CD8-positive, alpha-beta memory T cell (primary cell): Measurements from ENCODE around the gene HHATL. TPM values are rescaled to one million over a fixed set of nuclear protein-coding genes. Genes with fewer than 3 reads are reported as not detected.

ENCODE experiments used
- CTCF ChIA-PET: fragments of 350-600 bp; sonication (Branson Sonifier 250); formaldehyde crosslinking; loops from one replicate; lab custom pipeline; 2021; ENCODE audit warnings: antibody characterized with exemption; lab: Charles Lee
- POLR2A ChIA-PET: fragments of 350-600 bp; sonication (Branson Sonifier 250); formaldehyde crosslinking; loops from one replicate; lab custom pipeline; 2021; ENCODE audit warnings: antibody characterized with exemption; lab: Charles Lee
- DNase-seq, 5 donors: peaks; one replicate each; pipeline versions ENCODE4 v3.0.0 to v3.0.0-alpha.2; 2020 to 2022; ENCODE audit warnings: mixed read lengths in 1 of 5
- H3K27ac ChIP-seq: one replicate; pipeline ENCODE4 v1.7.0; 2013; ENCODE audit warnings: low read depth, mild to moderate bottlenecking, low read length, moderate library complexity
- H3K27me3 ChIP-seq: 2 replicates; pipeline ENCODE4 v1.7.0; 2013; ENCODE audit warnings: low read length, mild to moderate bottlenecking; ENCODE audit not compliant: insufficient read depth, poor library complexity, severe bottlenecking
- H3K36me3 ChIP-seq: 2 replicates; pipeline ENCODE4 v1.7.0; 2013; ENCODE audit warnings: mild to moderate bottlenecking, low read length, moderate library complexity; ENCODE audit not compliant: insufficient read depth
- H3K4me1 ChIP-seq: 2 replicates; pipeline ENCODE4 v1.7.0; 2013; ENCODE audit warnings: mild to moderate bottlenecking, low read length, moderate library complexity; ENCODE audit not compliant: insufficient read depth
- H3K4me3 ChIP-seq: 2 replicates; pipeline ENCODE4 v1.7.0; 2013; ENCODE audit warnings: mild to moderate bottlenecking, low read length
- H3K9me3 ChIP-seq: 2 replicates; pipeline ENCODE4 v1.7.0; 2013; ENCODE audit warnings: mild to moderate bottlenecking, low read length
- H3K27ac Mint-ChIP-seq, 8 donors: one replicate each; pipeline ENCODE4 v1.8.0; 2020 to 2021; ENCODE audit warnings: mixed read lengths in 8 of 8, mild to moderate bottlenecking in 6 of 8, inconsistent platforms in 3 of 8, moderate library complexity in 3 of 8
- H3K27me3 Mint-ChIP-seq, 2 donors: one replicate each; pipeline ENCODE4 v1.8.0; 2020 to 2021; ENCODE audit warnings: mixed read lengths in 2 of 2, mild to moderate bottlenecking in 1 of 2, moderate library complexity in 1 of 2
- H3K36me3 Mint-ChIP-seq, 3 donors: one replicate each; pipeline ENCODE4 v1.8.0; 2020 to 2021; ENCODE audit warnings: mixed read lengths in 3 of 3, inconsistent platforms in 1 of 3, mild to moderate bottlenecking in 1 of 3
- H3K4me1 Mint-ChIP-seq, 3 donors: one replicate each; pipeline ENCODE4 v1.8.0; 2020 to 2021; ENCODE audit warnings: mixed read lengths in 3 of 3, inconsistent platforms in 1 of 3, mild to moderate bottlenecking in 1 of 3
- H3K4me3 Mint-ChIP-seq, 7 donors: one replicate each; pipeline ENCODE4 v1.8.0; 2020 to 2021; ENCODE audit warnings: mixed read lengths in 7 of 7, mild to moderate bottlenecking in 6 of 7, moderate library complexity in 4 of 7, inconsistent platforms in 2 of 7
- H3K9me3 Mint-ChIP-seq, 5 donors: one replicate each; pipeline ENCODE4 v1.8.0; 2020 to 2022; ENCODE audit warnings: mixed read lengths in 5 of 5, mild to moderate bottlenecking in 3 of 5, moderate library complexity in 2 of 5, inconsistent platforms in 1 of 5
- polyA plus RNA-seq: library from polyadenylated mRNA; unstranded; fragments of 300-500 nt; fragmentation: Illumina TruSeq; gene quantifications from one replicate; pipeline ENCODE4 v1.2.3, GENCODE V29; 2021
- total RNA-seq, 2 experiments: library from RNA; stranded (reverse); gene quantifications; one replicate each; pipeline ENCODE4 v1.2.3, GENCODE V29; 2021

Gene HHATL
- total and polyA plus RNA-seq, 3 experiments from 2014 or later: not detected

GRCh38 chr3:42662037-42662812 is 40.4 kb downstream of the HHATL start:
- POLR2A ChIA-PET: no interaction called here
- no peak overlapping the region for H3K4me3 ChIP-seq
- no peaks in the 10 kb centered on the region for H3K36me3 ChIP-seq
- H3K27me3 Mint-ChIP-seq: peaks cover 0 to 1% of the 10 kb centered on the region in 2 donors
- DNase-seq: no peak
- H3K4me3 Mint-ChIP-seq: no peak overlapping the region
- no peaks in the 10 kb centered on the region for H3K4me1 ChIP-seq
- H3K36me3 Mint-ChIP-seq: no peaks in the 10 kb centered on the region
- H3K4me1 Mint-ChIP-seq: peaks cover 0 to 3% (median 0%) of the 10 kb centered on the region in 3 donors
- H3K9me3 Mint-ChIP-seq: peaks cover 0 to under 1% (median 0%) of the 10 kb centered on the region in 5 donors
- H3K27me3 ChIP-seq: no peaks in the 10 kb centered on the region
- no peaks in the 10 kb centered on the region for H3K9me3 ChIP-seq
- no peak overlapping the region for H3K27ac Mint-ChIP-seq
- H3K27ac ChIP-seq: no peak overlapping the region
- CTCF ChIA-PET: no interaction called here

DNA sequence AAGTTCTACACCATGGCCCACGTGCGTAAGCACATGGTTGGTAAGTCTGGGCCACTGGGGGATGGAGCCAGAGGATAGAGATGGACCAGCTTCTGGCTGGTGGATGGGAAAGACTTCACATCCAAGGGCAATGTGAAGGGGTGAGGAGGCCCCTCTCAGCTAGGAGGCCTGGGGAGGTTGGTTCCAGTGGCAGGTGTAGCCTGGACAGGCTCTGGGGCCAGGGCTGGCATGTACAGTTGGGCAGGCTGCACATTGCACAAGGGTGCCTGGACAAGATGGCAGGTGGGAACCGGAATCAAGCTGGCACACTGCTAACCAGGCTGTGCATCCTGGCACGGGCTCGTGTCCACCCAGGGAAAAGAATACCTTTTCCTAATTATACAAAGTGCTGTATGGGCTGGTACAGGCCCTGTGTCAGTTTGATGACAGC is 41.0 kb downstream of the HHATL start:
- Mint-ChIP-seq H3K9me3 (no peaks in the 10 kb centered on the region), H3K4me3 (no peak overlapping the region), H3K27ac (no peak overlapping the region), H3K4me1 (peaks cover 0 to 3% (median 0%) of the 10 kb centered on the region in 3 donors), H3K27me3 (peaks cover 0 to 1% of the 10 kb centered on the region in 2 donors), H3K36me3 (no peaks in the 10 kb centered on the region)
- POLR2A ChIA-PET: no interaction called here
- Histone ChIP-seq H3K9me3 (no peaks in the 10 kb centered on the region), H3K27ac (no peak overlapping the region), H3K4me1 (no peaks in the 10 kb centered on the region), H3K36me3 (no peaks in the 10 kb centered on the region), H3K4me3 (no peak overlapping the region), H3K27me3 (no peaks in the 10 kb centered on the region)
- CTCF ChIA-PET: no interaction called here
- DNase-seq: no peak

GRCh38 chr3:42660898-42661297 is 41.7 kb downstream of the HHATL start:
- peaks cover 0 to 1% of the 10 kb centered on the region in 2 donors for H3K27me3 Mint-ChIP-seq
- Histone ChIP-seq H3K9me3 (no peaks in the 10 kb centered on the region), H3K27me3 (no peaks in the 10 kb centered on the region), H3K27ac (no peak overlapping the region), H3K36me3 (no peaks in the 10 kb centered on the region), H3K4me1 (no peaks in the 10 kb centered on the region), H3K4me3 (no peak overlapping the region)
- ChIA-PET POLR2A (no interaction called here), CTCF (no interaction called here)
- DNase-seq: no peak
- H3K4me3 Mint-ChIP-seq: no peak overlapping the region
- peaks cover 0 to 3% (median 0%) of the 10 kb centered on the region in 3 donors for H3K4me1 Mint-ChIP-seq
- H3K9me3 Mint-ChIP-seq: no peaks in the 10 kb centered on the region
- no peaks in the 10 kb centered on the region for H3K36me3 Mint-ChIP-seq
- no peak overlapping the region for H3K27ac Mint-ChIP-seq

GRCh38 chr3:42660131-42660715 is 42.4 kb downstream of the HHATL start:
- Histone ChIP-seq H3K4me1 (no peaks in the 10 kb centered on the region), H3K27ac (no peak overlapping the region), H3K36me3 (no peaks in the 10 kb centered on the region), H3K27me3 (no peaks in the 10 kb centered on the region), H3K9me3 (no peaks in the 10 kb centered on the region), H3K4me3 (no peak overlapping the region)
- H3K27me3 Mint-ChIP-seq: peaks cover 0 to 1% of the 10 kb centered on the region in 2 donors
- ChIA-PET POLR2A (no interaction called here), CTCF (no interaction called here)
- H3K4me1 Mint-ChIP-seq: peaks cover 0 to 4% (median 0%) of the 10 kb centered on the region in 3 donors
- H3K9me3 Mint-ChIP-seq: no peaks in the 10 kb centered on the region
- no peak overlapping the region for H3K4me3 Mint-ChIP-seq
- H3K27ac Mint-ChIP-seq: peak overlapping the region in 3 of 8 donors; percentile 4 to 48 (median 25)
- no peak for DNase-seq
- no peaks in the 10 kb centered on the region for H3K36me3 Mint-ChIP-seq

DNA sequence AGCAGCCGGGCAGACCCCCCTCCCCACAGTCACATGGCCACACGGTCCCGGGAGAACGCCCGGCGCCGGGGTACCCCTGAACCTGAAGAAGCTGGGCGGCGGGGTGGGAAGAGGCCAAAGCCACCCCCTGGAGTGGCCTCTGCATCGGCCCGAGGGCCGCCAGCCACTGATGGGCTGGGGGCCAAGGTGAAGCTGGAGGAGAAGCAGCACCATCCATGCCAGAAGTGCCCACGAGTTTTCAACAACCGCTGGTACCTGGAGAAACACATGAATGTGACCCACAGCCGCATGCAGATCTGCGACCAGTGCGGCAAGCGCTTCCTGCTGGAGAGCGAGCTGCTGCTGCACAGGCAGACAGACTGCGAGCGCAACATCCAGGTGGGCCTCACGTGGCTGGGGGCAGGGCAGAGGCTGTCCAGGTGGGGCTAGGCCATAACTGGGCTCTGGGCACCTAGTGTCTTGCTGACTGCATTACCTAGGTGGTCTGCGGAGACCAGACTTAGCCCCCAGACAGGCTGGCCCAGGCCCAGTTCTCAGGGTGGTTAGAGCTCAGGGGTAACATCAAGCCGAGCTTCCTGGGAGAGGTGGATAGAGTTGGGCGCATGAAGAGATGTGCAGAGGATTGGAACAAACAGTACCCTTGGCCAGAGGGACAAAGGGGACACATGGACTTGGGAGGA is 43.0 kb downstream of the HHATL start:
- H3K27ac ChIP-seq: no peak overlapping the region
- peaks cover 3% of the 10 kb centered on the region for H3K4me1 ChIP-seq
- H3K4me3 Mint-ChIP-seq: no peak overlapping the region
- DNase-seq: no peak
- H3K4me3 ChIP-seq: no peak overlapping the region
- H3K27ac Mint-ChIP-seq: peak overlapping the region in 3 of 8 donors; percentile 4 to 48 (median 25)
- no peaks in the 10 kb centered on the region for H3K27me3 ChIP-seq
- no peaks in the 10 kb centered on the region for H3K9me3 ChIP-seq
- peaks cover 0 to 8% (median 0%) of the 10 kb centered on the region in 3 donors for H3K4me1 Mint-ChIP-seq
- no peaks in the 10 kb centered on the region for H3K9me3 Mint-ChIP-seq
- no peaks in the 10 kb centered on the region for H3K36me3 ChIP-seq
- ChIA-PET POLR2A (no interaction called here), CTCF (no interaction called here)
- no peaks in the 10 kb centered on the region for H3K36me3 Mint-ChIP-seq
- peaks cover 0 to 1% of the 10 kb centered on the region in 2 donors for H3K27me3 Mint-ChIP-seq

DNA sequence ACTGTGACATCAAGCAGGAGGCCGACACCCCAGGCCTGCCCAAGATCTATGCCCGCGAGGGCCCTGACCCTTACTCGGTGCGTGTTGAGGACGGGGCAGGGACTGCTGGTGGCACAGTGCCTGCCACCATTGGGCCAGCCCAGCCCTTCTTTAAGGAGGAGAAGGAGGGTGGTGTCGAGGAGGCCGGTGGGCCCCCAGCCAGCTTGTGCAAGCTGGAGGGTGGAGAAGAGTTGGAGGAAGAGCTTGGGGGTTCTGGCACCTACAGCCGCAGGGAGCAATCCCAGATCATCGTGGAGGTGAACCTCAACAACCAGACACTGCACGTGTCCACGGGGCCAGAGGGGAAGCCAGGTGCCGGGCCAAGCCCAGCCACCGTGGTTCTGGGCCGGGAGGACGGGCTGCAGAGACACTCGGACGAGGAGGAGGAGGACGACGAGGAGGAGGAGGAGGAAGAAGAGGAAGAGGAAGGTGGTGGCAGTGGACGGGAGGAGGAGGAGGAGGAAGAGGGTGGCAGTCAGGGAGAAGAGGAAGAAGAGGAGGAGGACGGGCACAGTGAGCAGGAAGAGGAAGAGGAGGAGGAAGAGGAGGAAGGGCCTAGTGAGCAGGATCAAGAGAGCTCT is 43.7 kb downstream of the HHATL start:
- Histone ChIP-seq H3K36me3 (no peaks in the 10 kb centered on the region), H3K27ac (no peak overlapping the region), H3K4me1 (peaks cover 4% of the 10 kb centered on the region), H3K27me3 (no peaks in the 10 kb centered on the region), H3K4me3 (no peak overlapping the region), H3K9me3 (no peaks in the 10 kb centered on the region)
- ChIA-PET POLR2A (no interaction called here), CTCF (no interaction called here)
- Mint-ChIP-seq H3K27ac (peak overlapping the region in 1 of 8 donors; percentile 54), H3K36me3 (no peaks in the 10 kb centered on the region), H3K4me3 (no peak overlapping the region), H3K9me3 (no peaks in the 10 kb centered on the region), H3K4me1 (peaks cover 0 to 9% (median 0%) of the 10 kb centered on the region in 3 donors), H3K27me3 (peaks cover 0 to 1% of the 10 kb centered on the region in 2 donors)
- no peak for DNase-seq

DNA sequence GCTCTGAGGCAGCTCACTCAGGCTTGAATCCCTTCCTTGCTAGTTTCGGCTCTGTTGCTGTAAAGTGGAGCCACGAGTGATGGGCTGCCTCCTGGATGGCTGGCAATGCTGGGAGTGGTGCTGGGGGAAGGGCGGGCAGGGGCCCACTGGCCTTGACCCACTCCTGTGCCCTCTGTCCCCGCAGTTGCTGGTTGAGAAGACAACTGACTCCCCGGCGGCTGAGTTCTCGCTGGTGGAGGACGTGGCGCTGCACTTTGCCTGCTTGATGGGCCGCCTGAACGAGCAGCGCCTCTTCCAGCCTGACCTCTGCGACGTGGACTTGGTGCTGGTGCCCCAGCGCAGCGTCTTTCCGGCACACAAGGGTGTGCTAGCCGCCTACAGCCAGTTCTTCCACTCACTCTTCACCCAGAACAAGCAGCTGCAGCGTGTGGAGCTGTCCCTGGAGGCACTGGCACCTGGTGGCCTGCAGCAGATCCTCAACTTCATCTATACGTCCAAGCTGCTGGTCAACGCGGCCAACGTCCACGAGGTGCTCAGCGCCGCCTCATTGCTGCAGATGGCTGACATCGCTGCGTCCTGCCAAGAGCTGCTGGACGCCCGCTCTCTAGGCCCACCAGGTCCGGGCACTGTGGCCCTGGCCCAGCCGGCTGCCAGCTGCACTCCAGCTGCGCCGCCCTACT is 44.4 kb downstream of the HHATL start:
- no peak for DNase-seq
- Mint-ChIP-seq H3K9me3 (no peaks in the 10 kb centered on the region), H3K4me1 (peaks cover 0 to 15% (median 3%) of the 10 kb centered on the region in 3 donors), H3K4me3 (peak overlapping the region in 2 of 7 donors; percentile 52), H3K27me3 (peaks cover 0 to 1% of the 10 kb centered on the region in 2 donors), H3K27ac (peak overlapping the region in 2 of 8 donors; percentile 33 to 79), H3K36me3 (no peaks in the 10 kb centered on the region)
- Histone ChIP-seq H3K27me3 (no peaks in the 10 kb centered on the region), H3K4me3 (no peak overlapping the region), H3K9me3 (no peaks in the 10 kb centered on the region), H3K36me3 (no peaks in the 10 kb centered on the region), H3K4me1 (peaks cover 10% of the 10 kb centered on the region), H3K27ac (no peak overlapping the region)
- POLR2A ChIA-PET: no interaction called here
- CTCF ChIA-PET: no interaction called here
